ENCODE data around the gene CNIH3.

DNA sequence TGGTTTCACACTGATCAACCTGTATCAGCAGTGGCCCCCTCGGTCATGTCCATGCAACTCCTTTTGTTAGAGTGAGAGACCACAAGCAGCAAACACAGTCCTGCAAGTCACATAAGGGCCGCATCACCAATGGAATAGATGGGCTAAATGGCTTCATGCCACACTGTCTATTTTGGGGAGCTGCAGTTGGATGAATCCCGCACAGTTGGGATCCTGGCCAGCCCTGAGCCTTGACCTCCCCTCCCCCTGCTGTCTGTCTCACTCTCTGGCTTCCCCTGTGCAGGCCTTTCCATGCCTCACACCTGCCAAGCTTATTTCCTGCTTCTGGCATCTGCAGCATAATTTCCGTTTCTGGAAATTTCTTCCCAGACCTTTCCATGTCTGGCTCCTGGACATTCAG lies 57.0 kb downstream of the CNIH3 start:
- TF ChIP-seq, protein P1, sequence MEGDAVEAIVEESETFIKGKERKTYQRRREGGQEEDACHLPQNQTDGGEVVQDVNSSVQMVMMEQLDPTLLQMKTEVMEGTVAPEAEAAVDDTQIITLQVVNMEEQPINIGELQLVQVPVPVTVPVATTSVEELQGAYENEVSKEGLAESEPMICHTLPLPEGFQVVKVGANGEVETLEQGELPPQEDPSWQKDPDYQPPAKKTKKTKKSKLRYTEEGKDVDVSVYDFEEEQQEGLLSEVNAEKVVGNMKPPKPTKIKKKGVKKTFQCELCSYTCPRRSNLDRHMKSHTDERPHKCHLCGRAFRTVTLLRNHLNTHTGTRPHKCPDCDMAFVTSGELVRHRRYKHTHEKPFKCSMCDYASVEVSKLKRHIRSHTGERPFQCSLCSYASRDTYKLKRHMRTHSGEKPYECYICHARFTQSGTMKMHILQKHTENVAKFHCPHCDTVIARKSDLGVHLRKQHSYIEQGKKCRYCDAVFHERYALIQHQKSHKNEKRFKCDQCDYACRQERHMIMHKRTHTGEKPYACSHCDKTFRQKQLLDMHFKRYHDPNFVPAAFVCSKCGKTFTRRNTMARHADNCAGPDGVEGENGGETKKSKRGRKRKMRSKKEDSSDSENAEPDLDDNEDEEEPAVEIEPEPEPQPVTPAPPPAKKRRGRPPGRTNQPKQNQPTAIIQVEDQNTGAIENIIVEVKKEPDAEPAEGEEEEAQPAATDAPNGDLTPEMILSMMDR (IDR thresholded peaks at IDR 0.05): no peak
- no peak for TF ChIP-seq POLR2A (IDR thresholded peaks at IDR 0.05)
- TF ChIP-seq EP300 (IDR thresholded peaks at IDR 0.05): no peak

All from ovary (tissue), 3 donors.